Activated gamma-delta T cell (primary cell): ENCODE data around the gene ULK4.
"Not testable (repeated sequence)": the region's sequence is repeated elsewhere in the genome, so short reads cannot be mapped to it uniquely, and the experiment has no call there.

Source experiments
- DNase-seq: peaks from one replicate; lab custom pipeline; 2025; lab: John Stamatoyannopoulos, UW

ULK4 gene

DNA sequence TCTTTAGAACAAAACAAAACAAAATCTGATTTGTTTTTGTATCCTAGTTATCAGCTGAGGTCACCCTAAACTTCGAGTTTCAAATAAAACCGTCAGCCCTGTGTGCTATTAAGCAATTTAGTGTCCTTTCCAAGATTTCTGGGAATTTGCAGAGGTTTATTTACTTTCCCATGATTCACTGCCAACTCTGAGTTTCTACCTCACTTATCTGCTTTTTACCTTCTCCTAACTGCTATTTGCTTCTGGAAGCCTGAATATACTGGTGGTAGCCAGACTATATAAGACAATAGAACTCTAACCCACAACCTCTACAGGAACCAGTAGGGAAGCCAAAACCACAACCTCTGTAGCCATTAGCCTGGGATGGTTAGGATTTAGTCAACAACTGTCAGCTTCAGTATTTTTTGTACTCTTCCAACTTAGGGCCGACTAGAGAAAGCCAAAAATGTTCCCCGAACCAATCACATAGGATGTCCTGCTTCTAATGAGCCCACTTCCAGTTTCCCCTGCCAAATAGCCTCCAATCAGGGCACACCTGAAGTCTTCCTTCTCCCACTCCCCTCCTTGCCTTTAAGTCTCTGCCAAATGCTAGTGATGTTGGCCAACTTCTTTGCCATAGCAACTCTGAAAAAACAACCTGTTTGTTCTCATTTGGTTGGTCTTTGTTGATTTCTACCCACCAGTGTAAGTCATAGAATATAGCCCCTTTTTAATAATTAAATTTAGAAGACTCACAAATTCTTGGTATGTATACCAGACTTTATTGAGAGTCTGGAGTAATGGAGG, 273.1 kb downstream of the ULK4 start:
- no peak for DNase-seq

DNA sequence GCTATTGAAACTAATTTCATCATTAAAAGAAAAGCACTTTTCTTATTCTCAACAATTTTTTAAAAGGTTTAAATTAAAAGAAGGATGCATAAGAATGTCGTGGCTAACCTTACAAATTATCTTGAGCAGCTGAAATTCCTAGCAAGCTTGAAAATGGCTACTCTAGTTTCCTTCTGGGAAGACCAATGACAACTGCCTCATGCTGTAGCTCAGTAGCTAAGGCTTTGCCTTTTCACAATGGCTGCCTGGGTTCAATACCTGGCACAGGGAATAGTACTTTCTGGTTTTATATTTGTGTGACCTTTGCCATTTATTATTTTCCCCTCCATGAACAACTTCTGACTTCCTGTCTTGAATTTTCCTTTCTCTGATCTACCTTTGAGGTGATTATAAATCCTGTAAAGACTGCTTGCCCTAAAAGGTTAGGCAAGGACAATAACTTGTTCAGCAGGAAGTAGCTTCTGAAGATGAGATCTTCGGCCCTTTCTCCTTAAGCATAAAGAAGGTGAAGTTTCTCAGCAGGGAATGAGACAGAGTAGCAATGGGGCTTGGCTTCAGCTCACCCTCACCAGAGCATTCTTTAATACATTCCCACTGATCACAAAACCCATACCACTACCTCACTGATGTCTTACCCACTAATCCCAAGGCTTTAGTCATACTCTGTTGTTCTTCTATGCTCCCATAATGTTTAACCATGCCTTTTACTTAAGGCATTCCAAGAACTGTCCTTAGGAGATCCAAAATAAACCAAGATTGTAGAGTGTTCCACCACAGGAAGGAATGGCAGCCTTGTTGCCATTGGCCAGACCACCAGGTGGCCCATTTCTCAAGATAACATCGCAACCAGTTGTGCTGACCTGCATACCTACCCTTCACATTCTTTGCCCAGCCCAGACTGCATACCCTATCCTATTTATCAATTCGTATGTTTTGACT, 276.8 kb downstream of the ULK4 start:
- DNase-seq = no peak

DNA sequence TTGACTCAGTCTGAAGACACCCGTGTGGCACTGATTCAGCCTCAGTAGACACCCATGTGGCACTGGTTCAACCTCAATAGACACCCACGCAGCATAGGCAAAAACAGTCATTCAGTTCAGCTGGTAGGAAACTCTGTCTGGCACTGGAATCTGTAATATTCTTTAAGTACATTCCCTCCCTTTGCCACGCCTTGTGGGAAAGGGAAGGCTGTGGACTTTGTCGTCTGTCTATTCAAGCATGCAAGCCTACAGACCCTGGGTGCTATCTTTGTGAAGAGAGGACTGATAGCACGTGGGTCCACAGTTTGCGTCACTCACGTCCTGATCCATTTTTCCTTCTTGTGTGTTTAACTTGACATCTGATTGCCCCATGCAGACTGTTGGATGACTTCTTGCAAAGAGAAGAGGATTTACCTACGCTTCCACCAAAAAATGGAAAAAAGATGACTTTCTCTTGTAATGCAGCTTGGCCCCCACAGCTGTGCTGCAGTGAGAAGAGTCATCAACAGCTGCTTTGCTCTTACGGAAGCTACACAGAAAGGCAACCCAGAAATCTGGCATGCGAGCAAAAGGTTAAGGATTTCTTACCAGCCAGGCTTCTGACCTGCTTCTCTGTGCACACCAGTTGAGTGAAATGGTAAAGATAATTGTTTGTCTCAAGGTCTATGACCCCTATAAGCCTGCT, 278.1 kb downstream of the ULK4 start:
- DNase-seq = no peak

DNA sequence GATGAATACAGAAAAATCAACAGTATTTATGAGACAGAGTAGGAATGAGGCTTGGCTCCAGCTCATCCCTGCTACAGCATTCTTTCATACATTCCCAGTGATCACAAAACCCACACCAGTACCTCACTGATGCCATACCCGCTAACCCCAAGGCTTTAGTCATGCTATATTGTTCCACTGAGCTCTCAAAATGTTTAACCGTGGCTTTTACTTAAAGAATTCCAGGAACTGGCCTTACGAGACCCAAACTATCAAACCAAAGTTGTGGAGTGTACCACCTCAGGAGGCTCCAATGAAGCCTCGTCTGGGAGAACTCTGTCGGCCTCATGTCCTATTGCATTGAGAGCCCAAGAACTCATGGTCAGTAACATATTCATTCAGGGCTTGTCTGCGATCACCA, 278.9 kb downstream of the ULK4 start:
- no peak for DNase-seq

DNA sequence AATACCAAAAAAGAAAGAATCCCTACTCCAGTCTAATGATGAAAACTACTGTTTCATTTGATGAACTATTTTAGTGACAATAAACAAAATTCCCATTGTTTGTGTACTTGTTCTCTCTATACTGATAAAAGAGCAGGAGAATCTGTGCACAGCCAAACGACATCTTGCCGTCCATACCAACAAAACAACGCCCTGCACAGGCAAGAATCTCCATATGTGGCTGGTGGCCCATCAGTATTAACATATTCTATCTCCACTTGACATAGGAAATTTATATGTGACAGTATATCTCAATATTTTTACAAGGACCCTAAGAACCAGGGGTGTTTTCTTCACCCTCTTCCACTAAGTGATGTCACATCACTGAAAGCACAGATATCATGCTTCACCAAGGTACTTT, 279.5 kb downstream of the ULK4 start:
- DNase-seq = no peak

DNA sequence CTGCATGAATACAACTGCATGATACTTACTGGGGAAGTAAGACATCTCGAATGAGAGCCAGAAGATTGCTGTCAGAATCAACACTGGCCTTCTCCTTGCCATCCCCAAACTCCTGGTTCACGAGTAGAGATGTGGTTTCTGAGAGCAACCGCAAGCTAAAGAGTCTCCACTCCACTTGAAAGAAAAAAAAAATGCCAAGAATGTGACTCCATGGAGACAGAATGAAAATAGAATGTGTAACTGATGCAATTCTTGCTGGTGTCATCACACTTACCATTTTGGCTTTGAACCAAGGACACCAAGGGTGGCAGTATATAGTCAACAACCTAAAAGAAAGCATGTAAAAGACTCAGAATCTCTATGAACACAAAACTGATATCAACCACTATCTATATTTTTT, 280.4 kb downstream of the ULK4 start:
- no peak for DNase-seq

DNA sequence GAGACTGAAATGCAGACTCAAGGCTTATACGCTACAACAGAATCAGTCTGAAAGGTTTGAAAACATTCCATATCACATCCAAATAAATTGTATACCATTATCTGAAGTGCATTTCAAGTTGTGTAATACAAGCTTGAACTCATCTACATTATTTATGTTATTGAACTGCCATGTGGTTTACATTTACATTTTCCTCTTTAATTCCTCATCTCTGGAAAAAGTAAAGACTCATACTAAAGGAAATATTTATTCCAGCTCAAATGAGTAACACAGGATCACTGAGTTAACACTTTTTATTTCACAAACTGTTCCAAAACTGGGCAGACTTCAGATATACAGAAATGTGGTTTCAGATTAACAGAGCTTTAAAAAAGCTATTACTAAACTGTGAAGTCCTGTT, 282.5 kb downstream of the ULK4 start:
- DNase-seq = no peak

DNA sequence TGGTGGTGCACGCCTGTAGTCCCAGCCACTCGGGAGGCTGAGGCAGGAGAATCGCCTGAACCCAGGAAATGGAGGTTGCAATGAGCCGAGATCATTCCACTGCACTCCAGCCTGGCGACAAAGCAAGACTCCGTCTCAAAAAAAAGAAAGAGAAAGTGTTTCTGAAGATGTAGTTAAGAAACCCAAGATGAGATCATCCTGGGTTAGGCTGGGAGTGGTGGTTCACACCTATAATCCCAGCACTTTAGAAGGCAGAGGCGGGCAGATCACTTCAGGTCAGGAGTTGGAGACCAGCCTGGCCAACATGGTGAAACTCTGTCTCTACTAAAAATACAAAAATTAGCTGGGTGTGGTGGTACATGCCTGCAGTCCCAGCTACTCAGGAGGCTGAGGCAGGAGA, 286.8 kb downstream of the ULK4 start:
- not testable (repeated sequence) for DNase-seq

DNA sequence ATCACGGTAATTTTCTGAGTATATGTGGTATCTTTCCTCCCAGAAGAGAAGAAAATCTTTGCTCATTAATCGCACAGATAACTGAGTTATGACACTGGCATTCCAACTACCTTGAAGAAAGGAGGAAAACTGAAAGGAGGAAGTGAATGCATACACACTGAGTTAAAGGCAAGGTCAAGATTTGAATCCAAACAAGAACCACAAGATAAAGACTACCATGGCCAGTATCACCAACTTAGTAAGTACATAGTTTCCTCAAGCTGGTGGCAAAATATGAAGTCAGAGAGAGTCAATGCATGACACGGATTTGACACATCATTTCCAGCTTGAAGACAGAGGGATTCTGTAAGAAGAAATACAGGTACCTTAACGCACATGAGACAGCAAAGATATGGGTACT, 287.5 kb downstream of the ULK4 start:
- DNase-seq = no peak

DNA sequence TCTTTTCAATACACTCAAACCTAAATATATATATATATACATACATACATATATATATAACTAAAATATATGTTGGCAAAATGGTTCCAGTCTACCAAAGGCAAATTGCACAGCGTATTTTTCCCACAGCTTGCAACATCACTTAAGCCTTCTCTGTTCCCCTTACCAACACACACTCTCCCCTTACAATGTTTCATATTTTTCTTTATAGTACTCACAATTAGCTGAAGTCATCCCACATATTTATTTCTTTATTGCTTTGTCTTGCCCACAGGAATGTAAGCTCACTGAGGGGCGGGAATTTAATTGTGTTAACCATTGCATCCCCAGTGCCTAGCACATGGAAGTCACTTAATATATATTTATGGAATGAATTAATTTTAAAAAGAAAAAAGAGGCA, 288.3 kb downstream of the ULK4 start:
- DNase-seq = no peak

DNA sequence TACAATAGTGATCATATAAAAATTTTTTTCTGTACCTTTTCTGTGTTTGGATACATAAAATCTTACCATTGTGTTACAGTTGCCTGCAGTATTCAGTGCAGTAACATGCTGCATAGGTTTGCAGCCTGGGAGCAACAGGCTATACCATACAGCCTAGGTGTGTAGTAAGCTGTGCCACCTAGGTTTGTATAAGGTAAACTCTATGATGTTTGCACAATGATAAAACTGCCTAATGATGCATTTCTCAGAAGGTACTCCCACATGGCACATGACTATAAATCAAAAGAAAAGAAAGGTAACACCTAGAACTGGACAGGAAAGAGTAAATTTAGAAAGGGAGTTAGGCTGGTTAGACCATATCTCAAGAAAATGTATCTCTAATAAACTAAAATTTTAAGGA, 293.5 kb downstream of the ULK4 start:
- DNase-seq = no peak

DNA sequence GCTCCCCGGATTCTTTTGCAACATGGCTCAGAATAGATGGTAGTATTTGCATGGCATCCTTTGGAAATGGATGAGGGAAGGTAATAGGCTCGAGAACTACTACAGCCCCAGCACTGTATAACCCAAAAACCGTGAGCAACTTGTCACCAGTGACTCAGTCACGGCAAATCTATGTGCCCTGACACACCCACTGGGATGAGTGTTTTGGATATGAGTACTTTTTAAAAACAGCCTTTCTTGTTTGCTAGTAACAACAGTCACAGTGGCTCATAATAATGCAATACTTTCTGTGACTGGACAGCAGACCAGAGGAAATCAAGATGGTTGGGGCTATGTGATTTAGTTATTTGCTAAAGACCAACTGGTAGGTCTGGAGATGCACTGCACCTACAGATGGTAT, 299.6 kb downstream of the ULK4 start:
- DNase-seq = no peak

DNA sequence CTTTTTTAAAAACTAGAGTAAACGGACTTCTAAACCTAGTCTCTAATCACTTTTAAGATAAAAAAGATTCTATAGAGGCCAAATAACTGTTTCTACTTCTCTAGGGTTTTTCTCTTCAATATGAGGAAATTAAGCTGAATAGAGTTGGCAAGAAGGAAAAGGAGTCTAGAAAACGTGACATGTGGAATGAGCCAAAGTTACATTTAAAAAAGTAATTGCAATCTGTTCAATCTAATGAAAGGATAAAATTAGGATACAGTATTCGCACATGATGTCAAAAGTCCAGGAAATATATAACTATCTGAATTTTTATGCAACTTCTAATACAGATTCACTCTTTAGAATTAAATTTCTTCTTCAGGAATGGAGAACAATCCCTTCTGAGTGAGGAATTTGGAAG, 300.1 kb downstream of the ULK4 start:
- DNase-seq = no peak

DNA sequence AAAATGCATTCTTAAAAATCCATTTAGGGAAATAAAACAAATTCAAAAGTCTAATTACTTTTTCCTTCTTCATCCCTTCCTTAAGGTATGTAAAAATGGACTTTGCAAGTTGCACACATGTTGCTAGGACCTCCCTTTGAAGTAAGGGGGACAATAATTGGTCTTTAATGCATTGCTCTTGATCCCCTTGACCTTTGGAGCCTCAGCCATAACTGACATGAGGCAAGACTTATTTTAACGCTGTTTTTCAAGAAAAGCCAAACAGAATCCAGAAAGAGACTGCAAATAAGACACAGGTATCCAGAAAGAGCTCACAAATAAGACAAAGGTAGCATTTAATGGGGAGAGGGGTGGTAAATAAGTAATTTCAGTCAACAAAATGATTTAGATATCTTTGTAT, 301.4 kb downstream of the ULK4 start:
- no peak for DNase-seq

DNA sequence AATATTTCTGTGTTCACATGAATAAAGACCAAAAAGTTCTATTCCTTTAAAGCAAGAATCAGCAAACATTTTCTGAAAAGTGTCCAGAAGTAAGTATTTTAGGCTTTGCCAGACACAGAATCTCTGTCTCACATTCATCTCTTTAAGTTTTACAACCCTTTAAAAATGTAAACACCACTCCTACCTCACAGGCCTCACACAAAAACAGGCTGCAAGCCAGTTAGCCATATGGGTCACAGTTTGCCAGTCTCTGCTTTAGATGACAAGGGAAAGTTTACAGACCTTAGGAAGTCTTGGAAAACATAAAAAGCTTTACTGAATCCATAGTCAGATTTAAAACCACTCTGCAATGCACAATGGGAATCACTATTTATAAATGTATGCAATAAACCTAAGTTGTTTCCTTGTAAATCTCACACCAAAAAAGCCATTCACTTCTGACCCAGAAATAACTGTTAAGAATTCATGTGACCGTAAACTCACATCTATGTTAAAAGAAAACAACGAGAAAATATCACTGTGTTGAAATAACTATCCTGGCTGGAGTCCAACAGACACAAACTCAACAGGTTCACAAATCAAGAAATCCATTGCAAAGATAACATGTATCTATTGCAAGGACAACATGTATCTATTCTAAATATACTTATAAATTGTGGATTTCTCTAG, 308.2 kb downstream of the ULK4 start:
- no peak for DNase-seq

DNA sequence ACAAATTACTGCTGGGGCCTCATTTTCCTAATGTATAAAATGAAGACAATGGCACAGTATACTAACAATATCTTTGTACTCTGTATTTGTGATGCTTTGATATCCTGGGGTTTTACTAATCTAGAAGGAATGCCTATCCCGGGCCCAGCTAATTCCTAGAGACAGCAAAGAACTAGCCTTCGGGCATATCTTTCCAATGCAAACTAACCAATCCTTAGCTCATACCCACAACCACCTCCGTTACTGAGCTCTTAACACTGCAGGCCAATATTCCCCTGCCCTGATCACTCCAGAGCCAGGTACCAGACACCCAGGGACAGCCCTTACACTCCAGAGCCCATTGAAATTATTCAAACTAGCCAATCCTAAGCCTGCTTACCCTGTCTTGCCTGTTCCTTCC, 309.0 kb downstream of the ULK4 start:
- DNase-seq = no peak

DNA sequence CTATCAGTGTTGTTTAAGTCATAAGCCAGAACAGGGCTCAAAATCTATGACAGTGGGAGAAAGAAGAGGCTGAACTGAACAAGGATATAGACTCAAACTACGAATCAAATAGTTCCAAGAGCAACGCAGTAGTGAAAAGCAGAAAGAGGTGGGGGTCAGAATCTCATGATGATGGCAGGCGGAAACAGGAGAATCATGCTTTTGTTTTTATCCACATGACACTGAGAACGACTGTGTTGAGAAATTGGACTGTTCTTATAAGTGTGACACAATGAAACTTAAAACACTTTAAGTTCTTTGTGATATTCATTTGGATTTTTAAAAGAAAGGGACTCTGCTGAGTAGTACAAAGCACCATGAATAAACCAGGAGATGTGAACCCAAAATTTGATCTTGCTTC, 309.4 kb downstream of the ULK4 start:
- DNase-seq = no peak

DNA sequence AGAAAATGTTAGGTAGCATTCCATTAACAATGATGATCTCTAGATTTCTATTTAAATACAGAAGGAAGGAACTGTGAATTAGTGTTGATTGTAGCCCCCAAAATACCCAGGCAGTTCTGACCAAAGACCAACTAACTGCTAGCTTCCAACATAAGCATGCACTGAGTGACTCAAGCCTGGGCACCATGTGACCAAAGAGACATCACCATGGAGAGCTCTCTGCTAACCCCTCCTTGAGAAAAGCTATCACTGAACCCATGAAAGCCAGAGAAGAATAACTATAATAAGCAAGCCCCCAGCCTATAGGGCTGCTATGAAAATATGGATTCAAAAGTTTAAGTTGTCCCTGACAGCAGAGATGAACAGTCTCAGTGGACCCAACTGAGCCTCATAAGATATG, 310.2 kb downstream of the ULK4 start:
- DNase-seq = no peak

DNA sequence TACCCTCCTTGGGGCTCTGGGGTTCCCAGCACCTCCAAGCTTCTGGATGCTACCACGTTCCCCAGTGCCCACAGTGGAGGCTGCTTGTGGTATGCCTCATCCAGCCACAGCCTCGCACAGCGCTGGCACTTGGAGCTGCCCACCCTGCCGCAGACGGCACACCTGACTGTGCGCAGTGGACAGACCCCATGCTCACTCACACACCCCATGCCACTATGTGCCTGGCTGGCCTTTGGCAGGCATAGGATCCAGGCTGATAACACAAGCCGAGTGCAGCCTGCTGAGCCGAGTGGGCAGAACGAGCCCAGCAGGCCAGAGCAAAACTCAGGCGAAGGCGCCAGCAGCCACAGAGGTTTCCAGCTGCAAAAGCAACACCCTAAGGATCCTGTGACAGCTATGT, 311.5 kb downstream of the ULK4 start:
- no peak for DNase-seq

DNA sequence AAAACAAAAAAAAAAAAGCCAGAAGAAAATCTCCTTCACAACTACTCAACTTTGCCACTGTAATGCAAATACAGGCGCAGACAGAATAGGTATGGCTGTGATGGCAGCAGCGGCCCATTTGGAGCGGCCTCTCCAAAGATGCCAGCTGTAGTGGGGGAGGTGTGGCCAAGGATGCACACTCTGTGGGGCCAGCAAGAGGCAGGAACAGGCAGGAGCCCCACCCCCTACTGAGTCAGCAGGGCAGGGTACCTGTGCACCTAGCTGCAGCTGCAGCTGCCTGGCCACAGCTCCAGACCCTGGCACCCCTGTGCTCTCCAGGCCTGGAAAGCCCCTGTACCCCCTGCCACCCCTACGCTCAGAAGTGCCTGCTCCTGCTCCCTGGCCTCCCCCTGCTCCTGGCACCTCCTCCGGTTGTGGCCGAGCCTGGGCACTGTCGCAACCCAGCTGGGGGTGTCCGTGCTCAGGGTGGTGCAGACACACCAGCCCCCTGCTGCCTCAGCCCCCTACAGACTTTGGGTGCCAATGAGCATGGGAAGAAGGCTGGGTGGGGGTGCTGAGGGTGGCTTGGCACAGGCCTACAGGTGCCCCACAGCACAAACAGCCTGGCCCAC, 312.7 kb downstream of the ULK4 start:
- no peak for DNase-seq

DNA sequence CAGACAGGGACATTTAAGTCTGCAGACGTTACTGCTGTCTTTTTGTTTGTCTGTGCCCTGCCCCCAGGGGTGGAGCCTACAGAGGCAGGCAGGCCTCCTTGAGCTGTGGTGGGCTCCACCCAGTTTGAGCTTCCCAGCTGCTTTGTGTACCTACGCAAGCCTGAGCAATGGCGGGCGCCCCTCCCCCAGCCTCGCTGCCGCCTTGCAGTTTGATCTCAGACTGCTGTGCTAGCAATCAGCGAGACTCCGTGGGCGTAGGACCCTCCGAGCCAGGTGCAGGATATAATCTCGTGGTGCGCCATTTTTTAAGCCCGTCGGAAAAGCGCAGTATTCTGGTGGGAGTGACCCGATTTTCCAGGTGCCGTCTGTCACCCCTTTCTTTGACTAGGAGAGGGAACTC, 314.2 kb downstream of the ULK4 start:
- DNase-seq = not testable (repeated sequence)

DNA sequence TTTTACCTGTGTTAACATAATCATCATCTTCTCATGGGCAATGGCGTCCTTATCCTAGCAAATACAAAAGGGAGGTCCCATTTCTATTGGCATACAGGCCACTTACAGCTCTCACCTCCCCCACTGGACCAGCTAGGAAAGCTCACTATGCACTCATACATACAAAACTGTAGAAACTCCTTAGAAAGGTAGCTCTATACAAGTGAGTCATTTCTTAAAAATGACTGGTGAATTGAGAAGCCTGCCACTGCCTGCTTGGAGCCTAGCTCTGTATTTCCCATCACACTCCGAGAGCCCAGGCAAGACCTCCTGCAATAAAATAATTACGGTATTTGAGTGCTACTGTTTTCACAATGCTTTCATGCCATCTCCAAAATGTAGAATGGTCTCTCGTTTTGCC, 321.8 kb downstream of the ULK4 start:
- DNase-seq = no peak
